GM18870 (cell line): Measurements from ENCODE around the gene SWSAP1.

ENCODE experiments used
- ATAC-seq: cut with Tn5 transposase; IDR thresholded peaks from one replicate; pipeline ENCODE4 v1.9.1; 2021; ENCODE audit warnings: moderate library complexity; ENCODE audit not compliant: unreplicated experiment

Gene SWSAP1

GRCh38 chr19:11408591-11408990, 34.1 kb downstream of the SWSAP1 start:
- ATAC-seq: no peak

- no peak for ATAC-seq
Observed at GRCh38 chr19:11410682-11411081, 36.2 kb downstream of the SWSAP1 start.

GRCh38 chr19:11414544-11414943, 40.1 kb downstream of the SWSAP1 start:
- ATAC-seq: no peak

- no peak for ATAC-seq
Observed at GRCh38 chr19:11416346-11417052, 42.0 kb downstream of the SWSAP1 start.

- ATAC-seq: no peak
Observed at GRCh38 chr19:11418094-11418548, 43.7 kb downstream of the SWSAP1 start.

GRCh38 chr19:11418549-11419506, 44.4 kb downstream of the SWSAP1 start, which contains the start of gene RGL3:
Gene RGL3, minus strand, starts transcription at chr19:11419314. Its CDS starts 36 bp downstream, at chr19:11419278.
- no peak for ATAC-seq

- no peak for ATAC-seq
Observed at GRCh38 chr19:11420429-11421370, 46.2 kb downstream of the SWSAP1 start.

- no peak for ATAC-seq
Observed at GRCh38 chr19:11421371-11422098, 47.1 kb downstream of the SWSAP1 start.

- no peak for ATAC-seq
Observed at GRCh38 chr19:11422163-11423065, 47.9 kb downstream of the SWSAP1 start.

- ATAC-seq: no peak
Observed at GRCh38 chr19:11423164-11423790, 48.8 kb downstream of the SWSAP1 start.

GRCh38 chr19:11423791-11424181, 49.3 kb downstream of the SWSAP1 start:
- ATAC-seq: no peak
